Immature natural killer cell (primary cell): ENCODE measurements around the gene DLGAP5. TPM values are rescaled to one million over a fixed set of nuclear protein-coding genes. Genes with fewer than 3 reads are reported as not detected.

Source experiments
- DNase-seq, 3 donors: peaks; one replicate each; pipeline ENCODE4 v3.0.0; 2022; ENCODE audit warnings: mixed read lengths in 1 of 3
- H3K27ac Mint-ChIP-seq, 6 donors: one replicate each; pipeline ENCODE4 v1.8.0; 2020; ENCODE audit warnings: mixed read lengths in 6 of 6, mild to moderate bottlenecking in 5 of 6, inconsistent platforms in 4 of 6, moderate library complexity in 3 of 6
- H3K27me3 Mint-ChIP-seq, 3 donors: one replicate each; pipeline ENCODE4 v1.8.0; 2020 to 2021; ENCODE audit warnings: low read depth in 3 of 3, mild to moderate bottlenecking in 3 of 3, mixed read lengths in 3 of 3, moderate library complexity in 3 of 3, inconsistent platforms in 1 of 3
- H3K36me3 Mint-ChIP-seq, 3 donors: one replicate each; pipeline ENCODE4 v1.8.0; 2020; ENCODE audit warnings: mixed read lengths in 3 of 3, inconsistent platforms in 2 of 3, mild to moderate bottlenecking in 2 of 3
- H3K4me1 Mint-ChIP-seq, 2 donors: one replicate each; pipeline ENCODE4 v1.8.0; 2020; ENCODE audit warnings: inconsistent platforms in 2 of 2, mild to moderate bottlenecking in 2 of 2, mixed read lengths in 2 of 2, moderate library complexity in 1 of 2
- H3K4me3 Mint-ChIP-seq, 5 donors: one replicate each; pipeline ENCODE4 v1.8.0; 2020; ENCODE audit warnings: mild to moderate bottlenecking in 5 of 5, mixed read lengths in 5 of 5, inconsistent platforms in 3 of 5, moderate library complexity in 3 of 5
- H3K9me3 Mint-ChIP-seq, 6 donors: one replicate each; pipeline ENCODE4 v1.8.0; 2020; ENCODE audit warnings: mild to moderate bottlenecking in 6 of 6, mixed read lengths in 6 of 6, inconsistent platforms in 4 of 6, moderate library complexity in 3 of 6
- polyA plus RNA-seq, 3 donors: library from polyadenylated mRNA; unstranded; fragments of 300-500 nt; fragmentation: Illumina TruSeq; gene quantifications; one replicate each; pipeline ENCODE4 v1.2.3, GENCODE V29; 2021

The DLGAP5 gene
- polyA plus RNA-seq, 3 donors from 2014 or later: 0.42 to 0.72 TPM; not detected in 1

GRCh38 chr14:55152052-55152753 is 39.2 kb downstream of the DLGAP5 start:
- Mint-ChIP-seq H3K36me3 (no peaks in the 10 kb centered on the region), H3K4me3 (no peak overlapping the region), H3K9me3 (no peaks in the 10 kb centered on the region), H3K4me1 (no peaks in the 10 kb centered on the region), H3K27ac (no peak overlapping the region), H3K27me3 (no peaks in the 10 kb centered on the region)
- no peak for DNase-seq

GRCh38 chr14:55151601-55152000 is 39.8 kb downstream of the DLGAP5 start:
- no peak for DNase-seq
- H3K36me3 Mint-ChIP-seq: no peaks in the 10 kb centered on the region
- no peak overlapping the region for H3K4me3 Mint-ChIP-seq
- H3K27me3 Mint-ChIP-seq: no peaks in the 10 kb centered on the region
- no peak overlapping the region for H3K27ac Mint-ChIP-seq
- no peaks in the 10 kb centered on the region for H3K9me3 Mint-ChIP-seq
- H3K4me1 Mint-ChIP-seq: no peaks in the 10 kb centered on the region

- Mint-ChIP-seq H3K27ac (no peak overlapping the region), H3K27me3 (no peaks in the 10 kb centered on the region), H3K4me1 (no peaks in the 10 kb centered on the region), H3K4me3 (no peak overlapping the region), H3K9me3 (no peaks in the 10 kb centered on the region), H3K36me3 (peaks cover 0 to 3% (median 0%) of the 10 kb centered on the region in 3 donors)
- no peak for DNase-seq
Observed at GRCh38 chr14:55146425-55146824, 45.0 kb downstream of the DLGAP5 start.

DNA sequence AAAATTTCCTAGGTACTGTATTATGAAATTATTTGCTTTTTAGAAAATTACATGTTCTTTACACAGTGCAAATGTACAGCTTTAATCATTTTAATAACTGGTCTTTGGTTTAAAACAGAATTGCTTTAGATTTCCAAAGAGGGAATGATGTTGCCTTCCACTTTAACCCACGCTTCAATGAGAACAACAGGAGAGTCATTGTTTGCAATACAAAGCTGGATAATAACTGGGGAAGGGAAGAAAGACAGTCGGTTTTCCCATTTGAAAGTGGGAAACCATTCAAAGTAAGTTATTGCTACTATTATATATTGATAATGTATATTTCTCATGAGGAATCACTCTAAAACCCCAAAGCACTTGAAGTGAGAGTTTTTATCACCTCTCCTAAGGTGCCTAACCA is 48.9 kb downstream of the DLGAP5 start:
- Mint-ChIP-seq H3K27ac (no peak overlapping the region), H3K4me3 (no peak overlapping the region), H3K9me3 (no peaks in the 10 kb centered on the region)

DNA sequence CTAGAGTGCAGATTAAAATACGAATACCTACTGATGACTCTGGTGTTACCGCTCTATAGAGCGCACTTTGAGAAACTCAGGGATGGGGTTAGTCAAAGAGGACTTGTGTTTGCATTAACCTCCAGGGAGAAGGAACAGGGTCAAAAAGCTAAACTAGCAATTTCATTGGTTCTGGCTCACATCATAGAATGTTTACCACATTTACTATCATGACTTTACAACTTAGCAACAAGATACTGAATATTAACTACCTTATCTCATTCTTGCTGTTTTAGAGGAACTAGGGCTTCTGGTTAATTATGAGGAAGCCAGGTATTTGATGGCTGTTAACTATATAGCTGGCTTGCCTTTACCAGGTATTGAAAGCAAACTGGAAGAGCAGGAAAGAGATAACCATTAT is 49.6 kb downstream of the DLGAP5 start:
- no peak for DNase-seq
- Mint-ChIP-seq H3K27me3 (peaks cover 0 to 1% (median 0%) of the 10 kb centered on the region in 3 donors), H3K27ac (no peak overlapping the region), H3K9me3 (no peaks in the 10 kb centered on the region), H3K36me3 (peaks cover 8 to 10% (median 8%) of the 10 kb centered on the region in 3 donors), H3K4me3 (no peak overlapping the region), H3K4me1 (no peaks in the 10 kb centered on the region)

More for the DNA sequence above, 48.9 kb downstream of the DLGAP5 start:
- no peaks in the 10 kb centered on the region for H3K4me1 Mint-ChIP-seq
- peaks cover 0 to 1% (median 0%) of the 10 kb centered on the region in 3 donors for H3K27me3 Mint-ChIP-seq
- peaks cover 8 to 10% (median 8%) of the 10 kb centered on the region in 3 donors for H3K36me3 Mint-ChIP-seq
- DNase-seq: no peak

DNA sequence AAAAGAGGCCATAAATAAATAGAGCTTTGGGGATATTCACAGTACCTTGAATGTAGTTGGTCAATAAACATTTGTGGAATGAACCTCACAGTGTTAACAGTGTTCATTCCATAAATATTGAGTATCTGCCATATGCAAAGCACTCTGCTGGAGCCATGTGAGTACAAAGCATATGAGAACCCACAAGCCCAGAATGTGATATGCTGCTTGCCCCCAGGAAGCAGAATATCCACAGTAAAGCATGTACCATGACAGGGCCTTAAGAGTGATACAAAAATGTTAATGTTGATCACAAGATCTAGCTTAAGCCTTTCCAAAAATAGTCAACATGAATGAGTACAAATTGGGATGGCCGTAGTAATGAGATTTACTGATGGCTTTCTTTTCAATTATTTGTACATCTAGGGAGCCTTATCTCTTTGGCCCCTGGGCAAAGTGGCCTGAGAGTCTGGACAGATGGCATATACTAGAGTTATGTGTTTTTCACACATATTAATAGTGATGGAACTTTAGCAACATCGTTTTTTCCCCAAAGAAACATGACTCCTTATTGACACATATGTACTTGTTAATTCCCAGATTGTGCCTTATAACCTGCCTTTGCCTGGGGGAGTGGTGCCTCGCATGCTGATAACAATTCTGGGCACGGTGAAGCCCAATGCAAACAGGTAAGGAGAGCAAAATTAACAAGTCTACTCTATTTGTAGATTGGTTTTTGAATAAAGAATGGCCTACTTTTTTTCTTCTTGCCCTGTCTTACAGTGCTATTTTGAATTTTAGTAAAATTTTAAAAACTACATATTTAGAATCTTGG is 51.5 kb downstream of the DLGAP5 start:
- no peak for DNase-seq
- Mint-ChIP-seq H3K4me3 (no peak overlapping the region), H3K36me3 (peaks cover 7 to 8% (median 8%) of the 10 kb centered on the region in 3 donors), H3K27ac (no peak overlapping the region), H3K27me3 (peaks cover 0 to 1% (median 0%) of the 10 kb centered on the region in 3 donors), H3K9me3 (no peaks in the 10 kb centered on the region), H3K4me1 (no peaks in the 10 kb centered on the region)

DNA sequence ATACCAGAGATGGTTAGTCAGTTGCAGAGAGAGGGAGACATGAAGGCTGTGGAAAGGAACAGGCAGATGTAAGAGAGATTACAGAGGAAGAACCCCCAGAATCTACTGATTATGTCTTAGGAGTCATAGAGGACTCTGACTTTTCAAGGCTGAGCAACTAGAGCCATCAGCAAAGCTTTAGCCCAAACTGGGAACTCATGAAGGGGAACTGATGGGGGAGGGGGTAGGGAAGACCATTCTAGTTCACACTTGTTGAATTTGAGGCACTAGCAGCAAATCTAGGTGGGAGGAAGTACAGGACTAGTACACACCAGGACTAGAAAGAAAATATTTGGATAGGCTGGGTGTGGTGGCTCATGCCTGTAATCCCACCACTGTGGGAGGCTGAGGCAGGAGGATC is 52.2 kb downstream of the DLGAP5 start:
- Mint-ChIP-seq H3K4me1 (no peaks in the 10 kb centered on the region), H3K27me3 (peaks cover 0 to 1% (median 0%) of the 10 kb centered on the region in 3 donors), H3K4me3 (no peak overlapping the region), H3K9me3 (no peaks in the 10 kb centered on the region), H3K36me3 (peaks cover 7 to 8% (median 8%) of the 10 kb centered on the region in 3 donors), H3K27ac (no peak overlapping the region)
- no peak for DNase-seq

DNA sequence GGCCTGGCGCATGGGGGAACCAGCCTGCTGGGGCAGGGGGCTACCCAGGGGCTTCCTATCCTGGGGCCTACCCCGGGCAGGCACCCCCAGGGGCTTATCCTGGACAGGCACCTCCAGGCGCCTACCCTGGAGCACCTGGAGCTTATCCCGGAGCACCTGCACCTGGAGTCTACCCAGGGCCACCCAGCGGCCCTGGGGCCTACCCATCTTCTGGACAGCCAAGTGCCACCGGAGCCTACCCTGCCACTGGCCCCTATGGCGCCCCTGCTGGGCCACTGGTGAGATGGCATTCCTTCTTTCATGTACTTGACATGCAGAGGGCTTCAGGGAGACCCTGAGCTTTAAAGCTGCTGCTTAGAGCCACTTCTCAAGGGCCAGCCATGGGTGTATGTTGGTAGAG is 53.3 kb downstream of the DLGAP5 start:
- Mint-ChIP-seq H3K4me1 (no peaks in the 10 kb centered on the region), H3K36me3 (peaks cover 7 to 13% (median 8%) of the 10 kb centered on the region in 3 donors)
- no peak for DNase-seq

DNA sequence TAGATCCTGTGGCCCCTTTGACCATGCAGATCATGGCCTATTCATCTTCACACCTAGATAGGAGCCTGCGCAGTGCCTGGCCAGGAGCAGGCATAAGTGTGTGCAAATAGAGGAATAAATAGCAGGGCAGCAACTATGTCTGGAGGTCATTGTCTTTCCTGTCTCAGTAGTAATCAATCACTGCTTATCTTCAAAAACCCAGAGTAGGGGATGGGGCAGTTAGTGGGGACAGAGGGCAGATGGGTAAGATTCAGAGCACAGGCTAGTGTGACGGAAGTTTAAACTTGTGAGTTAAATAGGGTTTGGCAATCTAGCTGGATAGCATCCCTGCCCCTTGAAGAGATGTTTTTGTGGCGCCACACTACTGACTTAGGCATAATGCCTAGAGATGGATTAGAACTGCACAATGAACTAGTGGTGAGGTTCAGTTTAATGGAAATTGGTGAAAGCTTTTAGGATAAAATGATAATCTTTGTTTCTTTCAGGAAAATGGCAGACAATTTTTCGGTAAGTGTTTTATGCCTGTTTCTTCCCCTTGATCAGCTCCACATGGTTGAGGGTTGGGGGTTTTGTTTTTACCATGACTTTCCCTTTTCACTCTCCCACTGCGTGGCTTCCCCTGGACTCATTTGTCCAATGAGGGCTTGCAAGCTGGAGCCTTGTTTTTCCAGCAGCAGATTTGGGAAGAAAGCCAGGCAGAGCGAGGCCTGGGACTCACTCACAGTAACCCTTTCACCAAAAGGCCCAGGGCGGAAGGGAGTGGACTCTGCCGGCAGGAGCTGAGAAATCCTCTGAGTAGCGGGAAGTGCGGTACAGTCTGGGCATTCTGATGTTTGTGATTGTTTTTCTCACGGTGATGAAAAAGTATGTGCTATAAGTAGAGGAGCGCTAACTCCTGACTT is 54.2 kb downstream of the DLGAP5 start:
- H3K27me3 Mint-ChIP-seq: peaks cover 0 to 1% (median 0%) of the 10 kb centered on the region in 3 donors
- peak overlapping the region in 1 of 6 donors; percentile 54 for H3K27ac Mint-ChIP-seq
- H3K4me3 Mint-ChIP-seq: no peak overlapping the region
- H3K4me1 Mint-ChIP-seq: no peaks in the 10 kb centered on the region
- H3K36me3 Mint-ChIP-seq: peaks cover 7 to 13% (median 8%) of the 10 kb centered on the region in 3 donors
- DNase-seq: no peak
- no peaks in the 10 kb centered on the region for H3K9me3 Mint-ChIP-seq

More for the DNA sequence above, 53.3 kb downstream of the DLGAP5 start:
- Mint-ChIP-seq H3K27me3 (peaks cover 0 to 1% (median 0%) of the 10 kb centered on the region in 3 donors), H3K27ac (no peak overlapping the region), H3K4me3 (no peak overlapping the region), H3K9me3 (no peaks in the 10 kb centered on the region)

GRCh38 chr14:55136241-55136640 is 55.1 kb downstream of the DLGAP5 start:
- H3K27ac Mint-ChIP-seq: no peak overlapping the region
- H3K36me3 Mint-ChIP-seq: peaks cover 7 to 13% (median 8%) of the 10 kb centered on the region in 3 donors
- H3K4me3 Mint-ChIP-seq: no peak overlapping the region
- H3K27me3 Mint-ChIP-seq: peaks cover 0 to 1% (median 0%) of the 10 kb centered on the region in 3 donors
- no peak for DNase-seq
- H3K9me3 Mint-ChIP-seq: no peaks in the 10 kb centered on the region
- peaks cover 5 to 7% of the 10 kb centered on the region in 2 donors for H3K4me1 Mint-ChIP-seq

DNA sequence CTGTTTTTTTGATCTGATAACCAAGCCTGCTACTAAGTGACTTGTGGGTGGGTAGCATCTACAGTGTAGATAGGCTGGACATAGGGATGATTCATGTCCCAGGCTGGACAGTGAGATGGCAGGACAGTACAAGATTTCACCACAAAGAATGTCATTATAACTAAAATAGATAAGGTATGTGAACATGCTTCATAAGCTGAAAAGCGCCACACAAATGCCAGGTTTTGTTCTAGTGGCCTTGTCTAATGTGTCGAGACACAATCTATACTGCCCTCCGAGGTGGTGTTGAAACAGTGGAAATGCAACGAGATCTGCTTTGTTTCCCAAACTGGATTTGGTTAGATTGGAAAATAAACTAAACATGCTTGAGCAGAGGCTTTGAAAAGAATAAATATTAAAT is 58.0 kb downstream of the DLGAP5 start:
- H3K27ac Mint-ChIP-seq: no peak overlapping the region
- H3K27me3 Mint-ChIP-seq: peaks cover 0 to 1% (median 0%) of the 10 kb centered on the region in 3 donors
- no peak overlapping the region for H3K4me3 Mint-ChIP-seq
- H3K36me3 Mint-ChIP-seq: peaks cover 0 to 5% (median 0%) of the 10 kb centered on the region in 3 donors
- peaks cover 15 to 19% of the 10 kb centered on the region in 2 donors for H3K4me1 Mint-ChIP-seq
- DNase-seq: no peak
- no peaks in the 10 kb centered on the region for H3K9me3 Mint-ChIP-seq

DNA sequence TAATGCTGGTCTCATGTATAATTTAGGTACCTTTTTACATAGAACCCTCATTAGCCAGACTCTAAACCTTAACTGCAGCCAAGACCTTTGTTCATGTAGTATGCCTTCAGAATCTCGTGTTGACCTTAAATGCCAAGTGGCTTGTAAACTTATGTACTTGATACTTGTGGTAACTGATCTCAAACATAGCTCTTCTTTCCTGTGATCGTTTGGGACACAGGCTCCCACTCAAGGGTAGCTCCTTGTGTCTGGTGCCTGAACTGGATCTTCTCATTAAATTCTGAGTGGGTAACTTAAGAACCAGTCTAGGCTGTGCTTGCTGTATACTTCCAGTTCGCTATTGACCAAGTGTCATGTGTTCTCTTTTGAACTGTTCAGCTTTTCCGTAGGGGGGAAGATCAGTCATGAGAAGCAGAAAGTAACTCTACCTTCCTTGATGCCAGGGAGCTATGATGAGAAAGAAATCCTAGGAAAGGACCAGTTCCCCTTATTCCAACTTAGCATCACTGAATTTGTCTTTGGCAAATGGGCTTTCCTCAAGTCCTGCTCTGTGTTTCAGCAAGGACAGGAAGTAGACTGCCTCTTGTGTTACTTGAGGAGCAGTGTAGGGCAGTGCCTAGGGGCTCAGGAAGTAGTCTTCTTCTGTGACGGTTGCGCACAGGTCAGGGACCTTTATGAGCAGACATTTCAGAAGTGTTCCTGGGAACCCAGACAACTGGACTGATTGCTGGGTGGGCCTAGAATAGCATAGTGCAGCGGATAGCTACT is 59.8 kb downstream of the DLGAP5 start:
- DNase-seq: no peak
- no peaks in the 10 kb centered on the region for H3K27me3 Mint-ChIP-seq
- H3K36me3 Mint-ChIP-seq: peaks cover 0 to 5% (median 0%) of the 10 kb centered on the region in 3 donors
- peak overlapping the region in 2 of 5 donors; percentile 5 to 36 for H3K4me3 Mint-ChIP-seq
- peaks cover 19 to 29% of the 10 kb centered on the region in 2 donors for H3K4me1 Mint-ChIP-seq
- H3K9me3 Mint-ChIP-seq: no peaks in the 10 kb centered on the region
- peak overlapping the region in 2 of 6 donors; percentile 25 to 70 for H3K27ac Mint-ChIP-seq

DNA sequence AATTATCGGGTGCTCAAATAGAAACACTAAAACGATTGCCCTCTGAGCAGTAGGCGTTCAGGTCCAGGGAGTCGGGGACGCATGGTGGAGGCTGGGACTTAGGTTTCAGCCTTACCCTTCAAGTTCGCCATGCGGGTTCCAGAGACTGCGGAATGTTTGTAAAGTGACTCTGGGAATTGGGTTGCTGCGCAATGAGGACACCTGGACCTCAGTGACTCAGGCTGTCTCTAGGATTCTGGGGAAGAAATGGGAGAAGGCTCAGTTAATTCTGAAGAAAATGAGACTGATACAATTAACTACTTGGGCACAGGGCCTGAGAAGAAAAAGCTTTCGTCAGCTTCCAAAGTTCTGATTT is 61.2 kb downstream of the DLGAP5 start:
- H3K4me3 Mint-ChIP-seq: peak overlapping the region; percentile 71 to 82 (median 78)
- H3K27me3 Mint-ChIP-seq: peaks cover 0 to 2% (median 0%) of the 10 kb centered on the region in 3 donors
- peak overlapping the region in 5 of 6 donors; percentile 7 to 75 (median 53) for H3K27ac Mint-ChIP-seq
- no peak for DNase-seq
- peaks cover 32 to 43% of the 10 kb centered on the region in 2 donors for H3K4me1 Mint-ChIP-seq
- no peaks in the 10 kb centered on the region for H3K9me3 Mint-ChIP-seq
- peaks cover 0 to 5% (median 0%) of the 10 kb centered on the region in 3 donors for H3K36me3 Mint-ChIP-seq
